HG02970 (cell line): ENCODE data around the gene TXNRD2.

Source experiments
- ATAC-seq: cut with Tn5 transposase; IDR thresholded peaks from one replicate; pipeline ENCODE4 v1.9.1; 2021; ENCODE audit warnings: mild to moderate bottlenecking, moderate library complexity, moderate number of reproducible peaks; ENCODE audit not compliant: unreplicated experiment, low FRiP score

The TXNRD2 gene

DNA sequence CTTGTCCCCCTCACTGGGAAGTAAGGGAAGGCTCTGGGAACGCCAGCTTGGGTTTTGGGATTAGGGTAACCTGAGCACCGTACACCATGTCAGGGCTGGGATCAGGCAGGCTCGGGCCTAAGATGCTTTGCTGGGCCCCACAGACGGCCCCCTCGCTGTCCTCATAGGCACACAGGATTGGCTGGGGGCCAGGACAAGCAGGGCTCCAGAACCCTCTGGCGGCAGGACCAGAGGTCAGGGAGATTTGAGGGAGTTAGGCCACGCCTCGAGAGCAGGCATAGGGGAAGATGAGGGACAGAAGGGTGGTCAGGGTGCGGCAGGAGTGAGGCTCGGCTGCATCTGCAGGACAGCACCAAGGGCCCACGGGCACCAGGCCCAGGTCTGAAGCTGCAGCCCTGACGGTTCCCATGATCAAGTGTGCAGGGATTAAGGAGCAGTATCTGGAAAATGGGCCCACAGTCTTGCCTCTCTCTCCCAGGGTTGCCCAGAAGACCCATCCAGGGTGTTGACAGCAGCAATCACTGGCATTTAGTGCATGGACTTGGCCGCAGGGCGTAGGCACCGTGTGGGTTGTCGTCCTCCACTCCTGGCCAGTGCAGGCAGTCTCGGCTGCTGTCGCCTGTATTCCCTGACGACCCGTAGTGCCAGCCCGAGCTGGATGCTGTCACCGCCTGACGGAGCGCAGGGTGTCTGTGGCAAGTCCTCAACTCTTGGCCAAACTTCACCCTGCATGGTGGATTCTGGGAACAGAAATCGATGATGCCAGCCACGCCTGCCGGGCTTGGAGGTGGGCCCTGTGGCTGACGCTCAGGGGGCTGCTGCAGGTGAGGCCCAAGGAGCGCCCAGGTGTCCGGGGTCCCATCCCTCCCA lies 71.2 kb downstream of the TXNRD2 start:
- ATAC-seq: no peak

- no peak for ATAC-seq
Observed at GRCh38 chr22:19869497-19870152, 72.0 kb downstream of the TXNRD2 start.

GRCh38 chr22:19868773-19869471 lies 72.7 kb downstream of the TXNRD2 start:
- no peak for ATAC-seq

GRCh38 chr22:19868333-19868732 lies 73.3 kb downstream of the TXNRD2 start:
- ATAC-seq: no peak

- ATAC-seq: no peak
Observed at GRCh38 chr22:19867617-19868016, 74.0 kb downstream of the TXNRD2 start.

GRCh38 chr22:19866665-19867009 lies 75.0 kb downstream of the TXNRD2 start:
- no peak for ATAC-seq

DNA sequence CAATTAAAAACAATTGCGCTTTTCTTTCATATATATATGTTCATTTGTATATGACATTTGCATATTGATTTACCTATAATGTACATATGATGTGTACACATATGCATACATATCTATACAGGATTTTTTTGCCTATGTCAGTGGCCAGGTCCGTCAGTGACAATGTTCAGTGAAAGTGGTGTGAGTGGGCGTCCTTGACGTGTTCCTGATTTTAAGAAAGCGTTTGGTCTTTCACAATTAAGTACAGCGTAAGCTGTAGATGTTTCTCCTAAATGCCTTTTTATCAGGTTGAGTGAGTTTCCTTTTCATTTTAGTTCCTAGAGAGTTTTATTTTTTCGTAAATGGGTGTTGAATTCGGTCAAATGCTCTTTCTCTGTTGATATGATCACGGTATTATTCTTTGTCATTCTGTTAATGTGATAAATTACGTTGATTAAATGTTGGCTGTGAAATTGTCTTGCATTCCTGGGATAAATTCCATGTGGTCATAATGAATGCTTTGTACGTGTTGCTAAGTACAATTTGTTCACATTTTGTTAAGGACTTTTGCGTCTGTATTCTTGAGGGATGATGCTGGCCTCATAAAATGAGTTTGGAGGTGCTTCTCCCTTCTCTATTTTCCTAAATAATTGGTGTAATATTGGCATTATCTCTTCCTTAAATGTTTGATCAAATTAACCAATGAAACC lies 76.3 kb downstream of the TXNRD2 start:
- no peak for ATAC-seq

GRCh38 chr22:19864538-19865106 lies 77.0 kb downstream of the TXNRD2 start:
- no peak for ATAC-seq

GRCh38 chr22:19863571-19863970 lies 78.0 kb downstream of the TXNRD2 start:
- ATAC-seq: no peak

GRCh38 chr22:19862619-19863246 lies 78.9 kb downstream of the TXNRD2 start:
- no peak for ATAC-seq

DNA sequence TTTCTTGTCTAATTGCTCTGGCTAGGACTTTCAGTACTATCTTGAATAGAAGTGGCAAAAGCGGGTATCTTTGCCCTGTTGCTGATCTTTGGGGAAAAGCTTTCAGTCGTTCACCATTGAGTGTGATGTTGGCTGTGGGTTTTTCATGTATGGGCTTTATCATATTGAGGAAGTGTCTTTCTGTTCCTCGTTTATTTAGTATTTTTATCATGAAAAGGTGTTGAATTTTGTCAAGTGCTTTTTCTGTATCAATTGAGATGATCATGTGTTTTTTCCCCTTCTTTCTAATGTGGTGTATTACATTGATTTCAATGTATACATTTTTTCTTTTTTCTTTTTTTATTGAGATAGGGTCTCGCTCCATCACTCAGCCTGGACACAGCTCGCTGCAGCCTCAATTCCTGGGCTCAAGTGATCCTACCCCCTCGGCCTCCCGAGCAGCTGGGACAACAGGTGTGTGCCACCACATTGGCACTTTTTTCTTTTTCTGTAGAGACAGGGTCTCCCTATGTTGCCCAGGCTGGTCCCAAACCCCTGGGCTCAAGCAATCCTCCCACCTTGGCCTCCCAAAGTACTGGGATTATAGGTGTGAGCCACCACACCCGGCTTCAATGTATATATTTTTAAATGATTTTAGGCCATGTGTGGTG lies 81.6 kb downstream of the TXNRD2 start:
- no peak for ATAC-seq

DNA sequence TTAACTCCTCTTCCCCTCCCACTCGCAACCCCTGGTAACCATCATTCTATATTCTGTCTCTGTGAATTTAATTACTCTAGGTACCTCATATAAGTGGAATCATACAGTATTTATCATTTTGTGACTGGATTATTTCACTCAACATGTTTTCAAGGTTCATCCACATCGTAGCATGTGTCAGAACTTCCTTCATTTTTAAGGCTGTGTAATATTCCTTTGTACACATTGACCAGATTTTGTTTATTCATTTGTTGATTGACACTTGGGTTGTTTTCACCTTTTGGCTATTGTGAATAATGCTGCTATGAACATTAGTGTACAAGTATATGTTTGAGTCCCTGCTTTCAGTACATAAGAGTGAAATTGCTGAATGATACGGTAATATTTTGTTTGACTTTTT lies 84.2 kb downstream of the TXNRD2 start:
- no peak for ATAC-seq

GRCh38 chr22:19855504-19856409 lies 85.9 kb downstream of the TXNRD2 start:
- peak; percentile 2 for ATAC-seq

GRCh38 chr22:19854778-19855503 lies 86.7 kb downstream of the TXNRD2 start, which contains the start of the genes GNB1L and RTL10:
GNB1L (minus strand) TSS chr22:19854874; CDS start chr22:19821355, 33,519 bp downstream.
RTL10 (minus strand) TSS chr22:19854874; CDS start chr22:19852261, 2,613 bp downstream.
- peak; percentile 87 for ATAC-seq

DNA sequence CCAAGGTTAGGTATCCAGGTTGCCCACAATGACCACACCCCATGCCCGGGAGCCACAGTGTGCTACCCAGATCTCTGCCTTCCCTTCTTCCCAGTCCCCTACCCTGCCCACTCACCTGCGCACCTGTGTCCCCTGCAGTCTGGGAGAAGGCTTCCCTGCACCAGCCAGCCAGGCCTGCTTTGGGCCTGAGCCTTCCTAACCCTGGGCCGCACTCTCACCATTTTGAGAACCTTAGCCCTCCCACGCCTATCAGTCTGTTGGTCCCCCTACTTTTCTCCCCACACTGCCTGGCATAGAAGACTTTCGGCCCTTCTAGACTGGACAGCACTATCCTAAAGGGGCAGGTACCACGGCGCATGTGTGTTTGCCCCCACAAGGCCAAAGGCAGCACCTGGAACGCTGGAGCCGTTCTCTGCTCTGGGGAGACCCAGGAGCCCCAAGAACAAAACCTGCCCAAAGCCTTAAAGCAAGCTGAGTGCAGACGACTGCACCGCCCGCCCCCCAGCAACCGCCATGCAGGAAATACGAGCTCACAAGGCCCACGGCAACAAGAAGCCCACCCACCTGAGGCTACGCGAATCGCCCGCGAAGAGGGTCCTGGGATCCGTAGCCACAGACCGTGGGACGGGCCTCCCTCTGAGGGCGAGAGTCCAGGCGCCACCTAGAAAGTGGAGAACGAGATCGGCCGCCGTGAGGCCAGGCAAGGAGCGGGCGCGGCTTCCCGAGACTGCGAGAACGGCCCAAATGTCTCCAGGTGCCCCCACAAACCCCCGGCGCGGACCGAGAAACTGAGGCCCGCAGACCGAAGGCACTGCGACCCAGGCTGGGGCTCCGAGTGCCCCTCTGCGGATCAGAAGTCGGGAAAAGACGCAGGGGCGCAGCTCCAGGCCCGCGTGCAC lies 87.5 kb downstream of the TXNRD2 start:
- ATAC-seq: no peak

- no peak for ATAC-seq
Observed at GRCh38 chr22:19853058-19853878, 88.3 kb downstream of the TXNRD2 start.
